DMS53 treated with DMSO at 0.1 percent for 48 hours (cell line): Measurements from ENCODE around the gene ORAI1.
"Not testable (repeated sequence)": the region's sequence is repeated elsewhere in the genome, so short reads cannot be mapped to it uniquely, and the experiment has no call there.

Source experiments
- DNase-seq: peaks from one replicate; lab custom pipeline; 2025; ENCODE audit not compliant: unreplicated experiment; lab: John Stamatoyannopoulos, UW

ORAI1 gene

DNA sequence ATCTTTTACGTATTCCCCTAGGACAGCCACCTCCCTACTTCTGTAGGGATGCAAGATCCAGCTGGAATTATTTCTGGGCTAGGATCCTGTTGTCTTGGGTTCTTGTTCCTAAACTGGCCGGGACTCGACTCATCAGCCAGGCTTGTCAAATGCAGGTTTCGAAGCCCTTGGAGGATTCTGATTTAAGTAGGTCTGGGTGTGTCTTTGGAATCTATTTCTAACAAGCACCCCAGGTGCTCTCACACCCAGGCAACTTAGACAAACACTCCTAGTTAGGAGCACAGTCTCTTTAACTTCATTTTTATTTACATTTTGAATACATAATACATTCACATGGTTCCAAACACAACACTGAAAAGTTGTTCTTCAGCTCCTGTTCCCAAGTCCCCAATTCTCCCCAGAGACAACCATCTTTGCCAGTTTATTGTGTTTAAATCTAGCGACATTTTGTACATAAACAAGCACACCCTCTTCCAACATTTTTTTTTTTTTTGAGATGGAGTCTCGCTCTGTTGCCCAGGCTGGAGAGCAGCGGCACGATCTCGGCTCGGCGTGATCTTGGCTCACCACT lies 22.2 kb downstream of the ORAI1 start:
- no peak for DNase-seq

- DNase-seq, result no peak
These were observed 23.0 kb downstream of the ORAI1 start for GRCh38 chr12:121649322-121649721.

GRCh38 chr12:121649819-121650353 lies 23.6 kb downstream of the ORAI1 start:
- no peak for DNase-seq

GRCh38 chr12:121651320-121651719 lies 25.0 kb downstream of the ORAI1 start:
- no peak for DNase-seq

- no peak for DNase-seq
These were observed 26.6 kb downstream of the ORAI1 start for GRCh38 chr12:121652767-121653497.

DNA sequence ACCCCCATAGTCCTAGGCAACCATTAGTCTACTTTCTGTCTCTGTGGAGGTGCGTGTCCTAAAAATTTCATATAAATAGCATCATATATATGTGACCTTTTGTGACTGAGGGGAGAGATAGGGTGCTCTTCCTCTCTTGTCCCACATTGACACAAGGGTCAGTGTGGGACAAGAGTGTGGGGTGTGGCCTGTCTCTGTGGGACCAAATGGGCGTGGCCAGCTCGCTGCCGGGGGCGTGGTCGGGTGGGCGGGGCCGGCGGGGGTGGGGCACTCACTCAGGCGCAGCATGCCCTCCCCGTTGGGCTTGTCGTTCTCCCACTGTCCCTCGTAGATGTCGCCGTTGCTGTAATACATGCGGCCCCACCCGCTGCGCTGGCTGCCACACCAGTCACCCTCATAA lies 27.7 kb downstream of the ORAI1 start:
- no peak for DNase-seq

GRCh38 chr12:121656122-121656521 lies 29.8 kb downstream of the ORAI1 start:
- DNase-seq, result no peak

GRCh38 chr12:121657305-121658008 lies 31.1 kb downstream of the ORAI1 start:
- no peak for DNase-seq

DNA sequence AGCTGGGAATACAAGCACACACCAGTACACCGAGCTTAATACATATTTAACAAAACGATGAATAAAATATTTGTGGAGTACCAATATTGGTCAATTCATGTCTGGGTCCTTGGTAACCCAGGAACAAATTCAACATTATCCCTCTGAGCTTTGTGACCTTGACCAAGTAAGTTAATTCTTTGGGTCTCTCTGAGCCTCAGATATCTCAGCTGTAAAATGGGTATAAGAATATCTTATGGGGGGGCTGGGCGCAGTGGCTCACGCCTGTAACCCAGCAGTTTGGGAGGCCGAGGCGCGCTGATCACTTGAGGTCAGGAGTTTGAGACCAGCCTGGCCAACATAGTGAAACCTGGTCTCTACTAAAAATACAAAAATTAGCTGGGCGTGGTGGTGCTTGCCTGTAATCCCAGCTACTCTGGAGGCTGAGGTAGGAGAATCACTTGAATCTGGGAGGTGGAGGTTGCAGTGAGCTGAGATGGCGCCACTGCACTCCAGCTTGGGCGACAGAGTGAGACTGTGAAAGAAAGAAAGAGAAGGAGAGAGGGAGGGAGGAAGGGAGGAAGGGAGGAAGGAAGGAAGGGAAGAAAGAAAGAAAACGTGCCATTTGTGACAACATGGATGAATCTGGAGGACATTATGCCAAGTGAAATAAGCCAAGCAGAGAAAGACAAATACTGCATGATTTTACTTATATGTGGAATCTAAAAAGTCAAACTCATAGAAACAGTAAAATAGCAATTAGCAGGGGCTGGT lies 35.2 kb downstream of the ORAI1 start:
- not testable (repeated sequence) for DNase-seq

DNA sequence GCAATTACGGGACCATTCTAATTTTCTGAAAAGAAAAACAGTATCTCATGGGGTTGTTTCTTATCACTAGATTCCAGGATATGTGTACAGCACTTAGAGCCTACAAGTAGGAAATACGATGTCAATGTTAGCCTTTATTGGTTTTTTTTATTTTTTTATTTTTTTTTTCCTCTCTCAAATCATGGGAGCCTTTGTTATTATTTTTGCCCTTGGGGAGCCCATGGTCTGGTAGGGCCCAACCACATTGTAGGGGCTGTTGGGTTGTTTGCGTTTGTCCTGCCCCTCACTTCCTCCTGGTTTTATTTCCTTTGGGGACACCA lies 37.2 kb downstream of the ORAI1 start:
- DNase-seq, result no peak

- not testable (repeated sequence) for DNase-seq
These were observed 40.5 kb downstream of the ORAI1 start for GRCh38 chr12:121666829-121667228.

GRCh38 chr12:121668750-121669520 lies 42.6 kb downstream of the ORAI1 start:
- DNase-seq, result no peak

GRCh38 chr12:121669521-121669900 lies 43.2 kb downstream of the ORAI1 start, which contains the start of gene MORN3:
TSS of gene MORN3 (minus strand) at chr12:121669654. CDS start at chr12:121669483, 171 bp downstream.
- no peak for DNase-seq

DNA sequence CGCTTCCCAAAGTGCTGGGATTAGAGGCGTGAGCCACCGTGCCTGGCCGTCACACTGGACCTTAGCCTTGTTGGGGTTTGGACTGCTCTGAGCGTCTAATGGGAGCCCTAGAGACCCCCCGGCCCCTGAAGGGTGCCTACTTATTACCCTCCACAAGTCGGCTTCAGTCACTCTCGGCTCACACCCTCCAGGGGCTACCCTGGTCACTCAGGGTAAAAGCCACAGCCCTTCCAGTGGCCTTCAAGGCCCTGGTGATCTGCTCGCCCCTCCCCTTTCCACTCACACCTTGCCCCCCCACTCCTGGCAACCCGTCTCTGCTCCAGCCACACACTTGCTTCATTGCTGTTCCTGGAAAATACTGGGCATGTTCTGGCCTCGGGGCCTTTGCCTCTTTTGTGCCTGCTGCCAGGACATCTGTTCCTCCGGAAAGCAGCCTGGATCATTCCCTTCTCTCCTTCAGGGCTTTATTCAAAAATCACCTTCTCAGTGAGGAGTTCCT lies 46.7 kb downstream of the ORAI1 start:
- peak; percentile 32 for DNase-seq

DNA sequence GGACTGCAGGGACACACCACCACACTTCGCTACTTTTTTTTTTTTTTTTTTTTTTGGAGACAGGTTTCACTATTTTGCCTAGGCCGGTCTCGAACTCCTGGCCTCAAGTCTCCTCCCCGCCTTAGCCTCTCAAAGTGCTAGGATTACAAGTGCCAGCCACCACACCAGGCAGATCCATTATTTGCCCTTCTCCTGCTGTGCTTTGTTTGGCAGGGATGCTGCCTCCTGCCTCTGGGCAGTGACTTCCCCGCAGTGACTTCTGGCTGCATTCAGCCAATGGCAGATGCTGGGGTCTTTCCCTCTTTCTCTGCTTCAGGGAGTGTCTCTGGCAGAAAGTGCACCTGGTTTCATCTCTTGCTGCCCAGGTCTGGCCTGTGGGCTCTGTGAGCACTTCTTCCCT lies 49.9 kb downstream of the ORAI1 start:
- DNase-seq, result no peak

GRCh38 chr12:121678305-121678704 lies 52.0 kb downstream of the ORAI1 start:
- DNase-seq, result no peak

DNA sequence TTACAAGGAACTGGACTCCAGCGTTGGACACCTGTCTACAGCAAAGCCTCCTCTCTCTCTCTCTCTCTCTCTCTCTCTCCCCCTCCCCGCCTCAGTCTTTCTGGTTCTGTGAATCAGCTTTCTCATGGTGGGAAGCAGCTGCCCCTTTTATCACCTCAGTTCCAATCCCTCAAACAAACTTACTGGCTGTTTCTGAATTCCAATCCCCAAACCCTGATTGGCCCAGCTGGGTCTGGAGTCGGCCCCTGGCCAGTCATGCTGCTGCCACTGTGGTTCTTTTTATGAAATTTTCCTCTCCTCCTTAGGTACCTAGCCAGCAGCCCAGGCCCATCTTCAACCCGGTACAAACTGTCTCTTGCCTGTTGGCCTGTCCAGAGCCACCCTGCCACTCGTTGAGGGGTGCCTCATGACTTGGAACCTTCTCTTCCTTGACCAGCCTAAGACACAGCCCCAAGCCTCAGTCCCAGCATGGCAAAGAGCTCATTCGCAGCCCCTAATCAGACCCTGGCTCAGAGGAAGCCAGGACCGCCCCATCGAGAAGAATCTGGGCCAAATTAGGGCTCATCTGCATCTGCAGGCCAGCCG lies 52.5 kb downstream of the ORAI1 start:
- DNase-seq, result no peak

- not testable (repeated sequence) for DNase-seq
These were observed 53.4 kb downstream of the ORAI1 start for GRCh38 chr12:121679661-121680197.

GRCh38 chr12:121688966-121689365 lies 62.6 kb downstream of the ORAI1 start:
- DNase-seq, result no peak

DNA sequence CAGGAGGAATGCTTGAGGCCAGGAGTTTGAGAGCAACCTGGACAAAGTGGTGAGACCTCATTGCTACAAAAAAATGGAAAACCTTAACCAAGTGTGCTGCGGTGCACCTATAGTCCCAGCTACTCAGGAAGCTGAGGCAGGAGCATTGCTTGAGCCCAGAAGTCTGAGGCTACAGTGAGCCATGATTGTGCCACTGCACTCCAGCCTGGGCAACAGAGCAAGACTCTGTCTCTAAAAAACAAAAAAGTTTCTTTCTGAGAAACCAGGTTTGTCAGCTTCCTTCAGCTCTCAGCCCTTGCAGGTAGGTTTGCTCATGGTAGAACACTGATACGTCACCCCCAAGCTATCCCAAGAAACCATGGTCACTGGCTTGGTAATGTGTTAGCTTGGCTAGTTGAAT lies 63.1 kb downstream of the ORAI1 start:
- DNase-seq, result no peak
